ENCODE results near the gene SHROOM2. TPM values are rescaled to one million over a fixed set of nuclear protein-coding genes. Genes with fewer than 3 reads are reported as not detected.

SHROOM2 gene
- total and polyA plus RNA-seq, 8 donors, result 1.3 to 11.3 (median 3.9) TPM

DNA sequence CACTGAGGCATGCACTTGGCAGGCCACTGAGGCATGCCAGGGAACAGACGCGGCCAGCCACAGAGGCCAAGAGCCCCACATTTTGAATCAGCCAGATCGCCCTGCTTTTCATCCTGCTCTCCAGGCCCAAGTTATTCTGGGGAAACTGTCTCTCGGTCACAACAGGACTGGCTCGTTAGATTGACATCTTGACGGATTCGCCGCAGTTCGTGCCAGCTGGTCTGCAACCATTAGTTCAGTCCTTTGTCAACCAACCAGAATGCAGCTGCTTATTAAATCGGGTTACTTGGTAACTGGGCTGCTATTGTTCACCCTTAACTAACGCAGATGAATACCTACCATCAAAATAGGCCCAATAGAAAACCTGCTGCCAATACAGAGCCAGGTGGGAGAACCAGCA is 197.6 kb downstream of the SHROOM2 start:
- Histone ChIP-seq H3K4me1 (no peaks in the 10 kb centered on the region), H3K27ac (no peak overlapping the region), H3K27me3 (no peaks in the 10 kb centered on the region), H3K4me3 (no peak overlapping the region), H3K9me3 (no peaks in the 10 kb centered on the region), H3K36me3 (no peaks in the 10 kb centered on the region)
- WGBS, 5 donors, result 91 to 98% (median 93%) methylated on average over 8 to 11 of the region's 11 CpGs
- TF ChIP-seq POLR2A (IDR thresholded peaks at IDR 0.05) (no peak), POLR2AphosphoS5 (IDR thresholded peaks at IDR 0.05) (no peak), EP300 (IDR thresholded peaks at IDR 0.05) (no peak)
- TF ChIP-seq, protein P1, sequence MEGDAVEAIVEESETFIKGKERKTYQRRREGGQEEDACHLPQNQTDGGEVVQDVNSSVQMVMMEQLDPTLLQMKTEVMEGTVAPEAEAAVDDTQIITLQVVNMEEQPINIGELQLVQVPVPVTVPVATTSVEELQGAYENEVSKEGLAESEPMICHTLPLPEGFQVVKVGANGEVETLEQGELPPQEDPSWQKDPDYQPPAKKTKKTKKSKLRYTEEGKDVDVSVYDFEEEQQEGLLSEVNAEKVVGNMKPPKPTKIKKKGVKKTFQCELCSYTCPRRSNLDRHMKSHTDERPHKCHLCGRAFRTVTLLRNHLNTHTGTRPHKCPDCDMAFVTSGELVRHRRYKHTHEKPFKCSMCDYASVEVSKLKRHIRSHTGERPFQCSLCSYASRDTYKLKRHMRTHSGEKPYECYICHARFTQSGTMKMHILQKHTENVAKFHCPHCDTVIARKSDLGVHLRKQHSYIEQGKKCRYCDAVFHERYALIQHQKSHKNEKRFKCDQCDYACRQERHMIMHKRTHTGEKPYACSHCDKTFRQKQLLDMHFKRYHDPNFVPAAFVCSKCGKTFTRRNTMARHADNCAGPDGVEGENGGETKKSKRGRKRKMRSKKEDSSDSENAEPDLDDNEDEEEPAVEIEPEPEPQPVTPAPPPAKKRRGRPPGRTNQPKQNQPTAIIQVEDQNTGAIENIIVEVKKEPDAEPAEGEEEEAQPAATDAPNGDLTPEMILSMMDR (IDR thresholded peaks at IDR 0.05), result no peak
- no peak for DNase-seq
- intact Hi-C loops (cut with DNase I; ENCODE audit: low total_unique reads), result no loop called here

DNA sequence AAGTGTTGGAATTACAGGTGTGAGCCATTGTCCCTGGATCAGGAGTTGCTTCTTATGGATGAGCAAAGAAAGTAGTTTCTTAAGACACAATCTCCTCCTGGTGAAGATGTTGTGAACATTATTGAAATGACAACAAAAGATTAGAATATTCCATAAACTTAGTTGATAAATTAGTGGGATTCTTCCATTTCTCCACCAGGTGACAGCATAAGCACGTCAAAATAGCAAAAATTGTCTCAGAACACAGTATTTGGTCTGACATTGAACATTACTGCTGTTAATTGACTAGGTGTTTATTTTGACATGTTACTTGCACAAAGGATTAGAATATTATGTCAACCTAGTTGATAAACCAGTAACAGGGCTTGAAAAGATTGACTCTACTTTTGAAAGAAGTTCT is 202.5 kb downstream of the SHROOM2 start:
- Histone ChIP-seq H3K36me3 (no peaks in the 10 kb centered on the region), H3K27ac (no peak overlapping the region), H3K27me3 (no peaks in the 10 kb centered on the region), H3K4me3 (no peak overlapping the region), H3K4me1 (no peaks in the 10 kb centered on the region), H3K9me3 (no peaks in the 10 kb centered on the region)
- intact Hi-C loops (cut with DNase I; ENCODE audit: low total_unique reads), result no loop called here
- WGBS, 5 donors, result 24 to 49% (median 30%) methylated on average over 1 of the region's 1 CpG
- no peak for DNase-seq
- TF ChIP-seq EP300 (IDR thresholded peaks at IDR 0.05), result no peak
- no peak for TF ChIP-seq POLR2A (IDR thresholded peaks at IDR 0.05)
- no peak for TF ChIP-seq POLR2AphosphoS5 (IDR thresholded peaks at IDR 0.05)
- TF ChIP-seq, protein P1 (IDR thresholded peaks at IDR 0.05), result peak in 3 of 7 experiments; percentile 8 to 34 (median 27)

DNA sequence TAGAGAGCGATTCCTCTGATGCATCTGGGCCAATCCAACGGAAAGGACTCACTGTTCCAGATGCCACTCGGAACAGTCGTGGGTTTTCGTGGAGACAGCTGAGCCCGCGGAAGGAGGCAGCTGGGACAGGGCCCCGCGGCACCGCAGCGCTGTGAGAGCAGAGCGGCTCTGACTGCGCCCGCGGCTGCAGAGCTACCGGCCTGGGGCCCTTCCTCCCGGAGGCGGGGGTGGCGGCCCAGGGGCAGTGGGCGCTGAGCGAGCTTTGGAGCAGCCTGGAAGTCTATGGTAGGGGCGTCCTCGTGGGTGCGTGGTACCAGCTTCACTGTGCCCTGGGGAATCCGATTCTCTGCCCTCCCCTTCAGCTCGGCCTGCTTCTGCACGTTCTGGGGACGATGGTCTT is 205.8 kb downstream of the SHROOM2 start:
- WGBS, 5 donors, result 85 to 99% (median 90%) methylated on average over 8 to 28 of the region's 28 CpGs
- intact Hi-C loops (cut with DNase I; ENCODE audit: low total_unique reads), result no loop called here

DNA sequence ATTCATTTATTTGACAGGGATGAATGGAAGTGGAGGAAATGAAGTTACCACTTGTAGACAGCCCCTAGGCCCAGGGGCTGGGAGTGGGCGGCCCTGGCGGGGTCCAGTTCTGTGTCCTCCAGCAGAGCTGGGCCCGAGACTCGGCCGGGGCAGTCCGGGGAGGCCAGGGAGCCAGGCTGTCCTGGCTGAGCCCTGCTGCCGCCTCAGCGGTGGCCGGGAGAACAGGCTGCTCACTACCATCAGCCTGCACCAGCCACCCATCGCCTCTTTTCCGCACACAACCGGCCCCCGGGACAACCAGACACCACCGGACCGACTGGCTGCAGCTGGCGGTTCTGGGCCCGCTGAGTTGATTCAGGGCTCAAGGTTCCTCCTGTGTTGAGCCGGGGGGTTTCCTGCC is 206.5 kb downstream of the SHROOM2 start:
- no peaks in the 10 kb centered on the region for H3K36me3 ChIP-seq
- no peaks in the 10 kb centered on the region for H3K27me3 ChIP-seq
- H3K27ac ChIP-seq, result no peak overlapping the region
- H3K9me3 ChIP-seq, result no peaks in the 10 kb centered on the region
- no peaks in the 10 kb centered on the region for H3K4me1 ChIP-seq
- WGBS, 5 donors, result 94 to 100% (median 96%) methylated on average over 11 to 18 of the region's 18 CpGs; no CpG with 5 or more reads in 1 of the 5 donors
- no peak overlapping the region for H3K4me3 ChIP-seq
- TF ChIP-seq, protein P1 (IDR thresholded peaks at IDR 0.05), result no peak
- no peak for TF ChIP-seq POLR2A (IDR thresholded peaks at IDR 0.05)
- no peak for TF ChIP-seq EP300 (IDR thresholded peaks at IDR 0.05)
- TF ChIP-seq POLR2AphosphoS5 (IDR thresholded peaks at IDR 0.05), result no peak
- intact Hi-C loops (cut with DNase I; ENCODE audit: low total_unique reads), result no loop called here
- DNase-seq, result no peak

More for the DNA sequence above, 205.8 kb downstream of the SHROOM2 start:
- DNase-seq, result no peak
- H3K27ac ChIP-seq, result no peak overlapping the region
- H3K4me1 ChIP-seq, result no peaks in the 10 kb centered on the region
- no peaks in the 10 kb centered on the region for H3K36me3 ChIP-seq
- TF ChIP-seq EP300 (IDR thresholded peaks at IDR 0.05) (no peak), POLR2AphosphoS5 (IDR thresholded peaks at IDR 0.05) (no peak), POLR2A (IDR thresholded peaks at IDR 0.05) (no peak)
- TF ChIP-seq, protein P1 (IDR thresholded peaks at IDR 0.05), result no peak
- no peaks in the 10 kb centered on the region for H3K9me3 ChIP-seq
- no peaks in the 10 kb centered on the region for H3K27me3 ChIP-seq
- H3K4me3 ChIP-seq, result no peak overlapping the region
